Stimulated activated naive CD8-positive, alpha-beta T cell treated with anti-CD3 and anti-CD28 coated beads, Interleukin-15, Interleukin-2, amounts not matched to agents 100 ng/mL and 50 ng/mL, for 24 hours (primary cell): Measurements from ENCODE around the gene AADAT.
A peak's percentile ranks its signal among the peaks of the same experiment; 100 is the strongest.

Experiments used
- H3K27ac Mint-ChIP-seq: one replicate; pipeline ENCODE4 v1.8.0; 2021; ENCODE audit warnings: mild to moderate bottlenecking, mixed read lengths
- H3K27me3 Mint-ChIP-seq: one replicate; pipeline ENCODE4 v1.8.0; 2021; ENCODE audit warnings: mixed read lengths
- H3K36me3 Mint-ChIP-seq: one replicate; pipeline ENCODE4 v1.8.0; 2021; ENCODE audit warnings: low read depth, mixed read lengths
- H3K4me1 Mint-ChIP-seq: one replicate; pipeline ENCODE4 v1.8.0; 2021; ENCODE audit warnings: low read depth, mixed read lengths
- H3K4me3 Mint-ChIP-seq: one replicate; pipeline ENCODE4 v1.8.0; 2021; ENCODE audit warnings: mild to moderate bottlenecking, mixed read lengths
- H3K9me3 Mint-ChIP-seq: one replicate; pipeline ENCODE4 v1.8.0; 2021; ENCODE audit warnings: mixed read lengths

The AADAT gene

DNA sequence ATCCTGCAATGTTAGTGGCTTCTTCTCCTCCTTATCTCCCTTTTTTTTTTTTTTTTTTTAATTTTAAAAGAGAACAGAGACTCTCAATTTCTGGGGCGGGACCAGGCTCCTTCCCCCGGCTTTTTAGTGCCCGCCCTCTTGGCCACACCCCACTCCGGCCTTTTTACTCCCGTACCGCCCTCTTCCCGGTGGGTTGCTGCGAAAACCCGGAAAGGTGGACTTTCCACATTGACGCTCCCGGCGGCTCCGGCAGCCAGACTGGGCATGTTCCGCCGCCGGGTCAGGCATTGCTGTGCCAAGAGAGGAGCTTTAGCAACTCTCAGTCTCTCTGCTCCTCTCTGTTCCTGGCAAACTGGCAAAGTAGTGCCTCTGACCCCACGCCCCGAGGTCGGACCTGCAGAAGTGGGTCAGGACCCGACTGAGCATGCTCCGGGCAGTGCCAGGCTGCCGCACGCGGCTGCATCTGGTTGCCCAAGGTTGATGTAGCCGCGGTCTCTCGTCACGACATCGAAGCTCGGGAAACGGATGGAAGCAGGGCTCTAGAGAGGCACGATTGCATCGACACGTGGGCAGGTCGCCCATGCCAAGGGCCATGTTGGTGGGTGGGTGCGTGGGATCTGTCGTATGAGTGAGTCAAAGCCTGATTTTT is 62.5 kb downstream of the AADAT start:
- peaks cover 30% of the 10 kb centered on the region for H3K27me3 Mint-ChIP-seq
- peak overlapping the region; percentile 81 for H3K27ac Mint-ChIP-seq
- no peaks in the 10 kb centered on the region for H3K36me3 Mint-ChIP-seq
- peaks cover 8% of the 10 kb centered on the region for H3K9me3 Mint-ChIP-seq
- peak overlapping the region; percentile 85 for H3K4me3 Mint-ChIP-seq
- peaks cover 16% of the 10 kb centered on the region for H3K4me1 Mint-ChIP-seq

DNA sequence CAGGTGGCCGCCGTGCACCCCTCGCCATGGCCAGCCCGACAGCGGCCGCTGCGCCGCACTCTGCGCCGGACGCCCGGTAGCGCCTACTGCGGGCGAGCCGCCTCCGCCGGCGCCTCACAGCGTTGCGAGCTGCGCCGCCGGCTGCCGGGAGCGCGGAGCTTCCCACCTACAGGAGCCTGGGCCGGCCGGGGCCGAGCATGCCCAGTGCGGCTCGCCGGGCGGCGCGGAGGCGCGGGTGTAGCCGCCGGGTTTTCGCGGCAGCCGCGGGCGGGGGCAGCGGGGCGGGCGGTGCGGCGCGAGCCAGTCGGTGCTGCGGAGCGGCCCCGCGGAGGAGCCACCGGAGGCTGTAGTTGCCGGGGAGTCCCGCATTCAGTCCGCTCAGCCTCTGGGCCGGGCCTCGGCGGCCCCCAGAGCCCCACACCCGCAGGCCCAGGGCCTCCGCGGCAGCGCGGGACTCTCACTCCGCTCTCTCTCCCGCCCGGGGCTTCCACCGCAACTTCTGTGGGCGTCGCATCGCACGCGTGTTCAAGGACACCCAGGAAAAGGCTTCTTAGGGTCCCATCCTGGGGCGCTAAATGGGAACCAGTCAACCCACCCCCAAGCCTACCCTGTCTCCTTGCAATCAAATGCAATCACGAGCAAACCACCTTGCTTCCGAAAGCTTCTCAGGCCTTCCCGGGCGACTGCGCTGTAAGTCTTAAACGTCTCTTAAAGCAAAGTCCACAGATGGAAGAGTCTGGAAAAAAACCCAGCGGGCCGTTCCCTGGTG is 63.3 kb downstream of the AADAT start, which contains the start of gene MFAP3L:
TSS of gene MFAP3L (minus strand) at position 143 of the 769 bp plus-strand sequence. CDS start 20,518 bp downstream, outside the sequence.
- peaks cover 30% of the 10 kb centered on the region for H3K27me3 Mint-ChIP-seq
- peak within 1 kb of the TSS; percentile 81 for H3K27ac Mint-ChIP-seq
- H3K36me3 Mint-ChIP-seq, result no peaks in the 10 kb centered on the region
- peaks cover 8% of the 10 kb centered on the region for H3K9me3 Mint-ChIP-seq
- peaks cover 16% of the 10 kb centered on the region for H3K4me1 Mint-ChIP-seq
- H3K4me3 Mint-ChIP-seq, result peak within 1 kb of the TSS; percentile 85

DNA sequence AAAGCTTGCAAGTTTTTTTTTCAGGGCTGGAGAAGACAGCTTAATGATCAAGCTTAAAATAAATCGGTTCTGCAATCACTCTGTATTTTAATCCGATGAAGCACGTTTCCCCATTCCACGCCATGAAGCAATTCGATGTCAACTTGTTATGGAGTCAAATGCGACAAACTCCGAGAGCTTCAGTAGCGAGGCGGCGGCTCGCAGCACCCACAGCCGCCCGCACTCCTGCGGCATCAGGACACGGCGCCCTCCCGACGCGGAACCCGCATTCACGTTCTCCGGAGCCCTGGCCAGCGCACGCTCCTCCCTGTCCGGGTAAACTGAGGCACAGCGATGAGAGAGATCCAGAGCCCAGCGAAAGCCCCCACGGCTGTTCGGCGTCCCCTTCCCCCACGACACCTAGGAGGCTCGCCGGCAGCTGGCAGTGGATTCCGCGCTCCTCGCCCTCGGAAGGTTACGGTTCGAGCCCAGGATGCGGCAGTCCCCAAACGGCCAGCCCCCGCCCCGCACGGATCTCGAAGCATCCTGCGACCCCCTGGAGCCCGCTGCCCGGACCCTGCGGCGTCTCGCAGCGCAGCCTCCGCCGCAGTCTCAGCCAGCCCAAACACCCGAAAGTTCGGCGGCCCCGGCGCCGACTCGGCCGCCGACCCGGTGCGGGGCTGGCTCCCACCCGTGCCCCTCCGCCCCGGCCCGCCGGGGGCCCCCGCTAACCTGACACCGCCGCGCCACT is 64.1 kb downstream of the AADAT start:
- H3K27me3 Mint-ChIP-seq, result peaks cover 33% of the 10 kb centered on the region
- peaks cover 16% of the 10 kb centered on the region for H3K4me1 Mint-ChIP-seq
- peak overlapping the region; percentile 74 for H3K4me3 Mint-ChIP-seq
- peaks cover 8% of the 10 kb centered on the region for H3K9me3 Mint-ChIP-seq
- H3K27ac Mint-ChIP-seq, result no peak overlapping the region
- H3K36me3 Mint-ChIP-seq, result no peaks in the 10 kb centered on the region

DNA sequence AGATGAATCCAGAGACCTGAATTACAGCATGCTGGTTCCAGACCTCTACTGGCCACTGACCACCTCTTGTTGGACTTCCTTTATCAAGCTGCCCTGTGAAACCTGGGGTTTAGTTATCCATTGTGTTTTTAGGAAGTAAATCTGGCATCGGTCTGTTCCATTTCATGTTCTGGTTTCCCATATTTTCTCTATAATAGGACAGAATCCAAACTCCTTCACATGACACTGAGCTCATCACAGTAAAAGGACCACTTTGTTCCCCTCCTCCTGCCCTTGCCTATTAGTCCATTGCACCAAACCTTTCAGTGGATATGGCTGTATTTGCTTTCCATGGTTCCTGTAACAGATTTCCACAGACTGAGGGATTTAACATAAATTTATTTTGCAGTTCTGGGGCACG is 67.5 kb downstream of the AADAT start:
- Mint-ChIP-seq H3K36me3 (no peaks in the 10 kb centered on the region), H3K4me1 (peaks cover 7% of the 10 kb centered on the region), H3K9me3 (no peaks in the 10 kb centered on the region), H3K27me3 (peaks cover 12% of the 10 kb centered on the region), H3K27ac (no peak overlapping the region), H3K4me3 (no peak overlapping the region)

DNA sequence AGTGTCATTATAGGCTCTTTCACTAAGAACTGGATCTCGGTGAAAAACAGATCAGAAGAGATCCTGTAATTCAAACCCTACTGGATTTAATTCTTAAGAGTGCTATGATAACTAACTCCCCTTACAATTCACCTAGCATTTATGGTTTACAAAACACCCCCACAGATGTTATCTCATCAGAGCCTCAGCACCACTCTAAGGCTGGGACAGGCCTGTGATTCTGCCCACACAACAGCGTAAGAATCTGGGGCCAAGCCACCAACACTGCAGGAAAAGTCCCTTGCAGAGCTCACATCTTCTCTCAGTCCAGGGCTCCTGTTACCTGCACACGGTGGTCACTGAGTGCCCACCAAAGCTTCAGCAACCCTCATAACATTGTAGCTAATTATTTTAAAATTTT is 72.5 kb downstream of the AADAT start:
- H3K27ac Mint-ChIP-seq, result no peak overlapping the region
- H3K36me3 Mint-ChIP-seq, result no peaks in the 10 kb centered on the region
- H3K4me1 Mint-ChIP-seq, result no peaks in the 10 kb centered on the region
- peaks cover 3% of the 10 kb centered on the region for H3K27me3 Mint-ChIP-seq
- no peaks in the 10 kb centered on the region for H3K9me3 Mint-ChIP-seq
- H3K4me3 Mint-ChIP-seq, result no peak overlapping the region

DNA sequence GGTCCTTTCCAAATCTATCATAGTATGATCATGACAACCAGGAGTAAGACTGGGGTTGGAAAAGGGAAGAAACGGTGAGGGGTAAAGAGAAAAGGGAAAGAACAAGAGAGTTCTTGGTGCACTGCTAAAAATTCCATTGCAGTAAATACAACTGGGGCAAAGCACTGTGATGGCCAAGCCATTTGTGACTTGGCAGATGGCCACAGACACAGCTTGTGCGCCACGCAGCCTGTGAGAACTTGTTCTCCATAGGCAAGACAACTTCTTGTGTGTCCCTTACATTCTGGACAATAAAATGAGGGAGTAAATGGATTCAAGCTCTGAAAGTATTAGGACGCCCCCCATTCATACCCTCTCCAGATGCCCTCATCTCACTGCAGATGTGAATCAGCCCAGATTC is 74.5 kb downstream of the AADAT start:
- Mint-ChIP-seq H3K4me1 (no peaks in the 10 kb centered on the region), H3K4me3 (no peak overlapping the region), H3K9me3 (no peaks in the 10 kb centered on the region), H3K27ac (no peak overlapping the region), H3K36me3 (no peaks in the 10 kb centered on the region), H3K27me3 (no peaks in the 10 kb centered on the region)

DNA sequence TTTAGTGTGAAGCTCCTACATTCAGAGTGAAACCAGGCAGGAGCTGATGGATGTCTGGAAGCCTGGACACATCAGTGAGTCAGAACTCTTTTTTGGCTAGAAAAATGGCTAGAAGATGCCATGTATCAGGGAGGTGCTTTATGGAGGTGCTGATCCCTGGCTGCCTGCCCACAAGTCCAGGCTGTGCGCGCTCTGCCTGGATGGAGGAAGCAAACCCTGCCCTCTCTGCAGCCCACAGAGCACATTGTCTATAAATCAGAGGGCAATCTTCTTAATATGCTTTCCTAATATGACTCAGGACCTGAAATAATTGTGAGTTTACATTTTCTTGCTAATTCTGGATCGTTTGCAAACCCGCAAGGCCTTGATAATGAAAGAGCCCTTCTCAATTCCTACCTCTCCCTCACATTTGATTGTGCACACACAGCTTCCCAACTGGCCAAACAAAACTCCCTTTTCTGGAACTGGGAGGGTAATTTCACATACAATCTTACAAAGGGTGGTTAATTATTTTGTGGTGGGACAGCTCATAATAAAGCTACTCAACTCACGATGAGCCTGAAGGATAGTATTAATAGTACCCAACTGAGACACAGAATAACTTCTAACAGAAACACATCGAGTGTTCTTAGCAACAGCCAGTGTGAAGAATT is 75.3 kb downstream of the AADAT start:
- H3K4me3 Mint-ChIP-seq, result no peak overlapping the region
- H3K9me3 Mint-ChIP-seq, result no peaks in the 10 kb centered on the region
- no peak overlapping the region for H3K27ac Mint-ChIP-seq
- no peaks in the 10 kb centered on the region for H3K27me3 Mint-ChIP-seq
- H3K36me3 Mint-ChIP-seq, result no peaks in the 10 kb centered on the region
- no peaks in the 10 kb centered on the region for H3K4me1 Mint-ChIP-seq

DNA sequence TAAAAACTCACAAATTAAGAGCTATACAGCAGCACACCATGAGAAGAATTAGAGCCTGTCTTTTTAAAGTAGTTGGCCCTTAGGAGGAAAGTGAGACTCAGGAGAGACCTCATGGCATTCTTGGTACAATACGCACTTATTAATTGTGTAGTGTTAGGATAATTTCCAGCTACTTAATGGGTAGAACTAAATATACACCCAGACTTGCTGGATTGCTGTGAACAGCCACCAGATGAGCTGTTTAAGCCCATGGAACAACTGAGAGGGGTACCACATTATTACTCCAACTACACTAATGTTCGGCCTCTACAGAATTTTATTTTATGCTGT is 77.2 kb downstream of the AADAT start:
- Mint-ChIP-seq H3K27me3 (no peaks in the 10 kb centered on the region), H3K4me1 (no peaks in the 10 kb centered on the region), H3K4me3 (no peak overlapping the region), H3K9me3 (no peaks in the 10 kb centered on the region), H3K27ac (no peak overlapping the region), H3K36me3 (no peaks in the 10 kb centered on the region)

DNA sequence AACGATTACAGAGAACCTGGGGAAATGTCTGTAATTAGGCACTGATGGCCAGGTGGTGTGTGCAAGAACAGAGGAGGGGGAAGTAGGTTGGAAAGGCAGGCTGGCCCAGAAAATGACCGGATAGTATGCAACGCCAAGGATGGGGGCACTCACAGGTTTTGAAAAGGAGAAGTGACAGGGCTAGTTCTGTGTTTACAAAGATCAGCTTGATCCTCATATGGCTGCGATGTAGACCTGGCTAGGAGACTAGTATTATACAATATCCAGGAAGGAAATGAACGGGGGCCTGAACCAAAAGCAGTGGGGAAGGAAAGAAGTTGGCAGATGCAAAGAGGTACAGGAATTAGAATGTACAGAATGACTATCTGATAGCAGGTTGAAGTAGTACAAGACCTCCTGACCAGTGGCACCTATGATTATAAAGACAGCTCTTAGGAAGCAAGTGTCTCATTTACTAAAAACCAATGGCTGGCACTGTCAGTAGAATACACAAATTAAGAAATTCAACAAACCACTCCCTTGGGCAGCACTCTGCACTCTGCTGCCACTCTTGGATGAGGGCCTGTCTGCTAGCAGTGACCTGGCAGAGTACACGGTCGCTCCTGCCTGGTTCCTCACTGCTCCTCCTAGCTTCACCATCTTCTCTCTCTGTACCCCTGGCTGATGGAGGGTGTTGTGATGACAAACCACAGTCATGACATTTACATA is 77.7 kb downstream of the AADAT start:
- Mint-ChIP-seq H3K27me3 (no peaks in the 10 kb centered on the region), H3K9me3 (no peaks in the 10 kb centered on the region), H3K36me3 (no peaks in the 10 kb centered on the region), H3K4me3 (no peak overlapping the region), H3K27ac (no peak overlapping the region), H3K4me1 (no peaks in the 10 kb centered on the region)
